ENCODE data around the gene TRIM45. TPM values are rescaled to one million over a fixed set of nuclear protein-coding genes. Genes with fewer than 3 reads are reported as not detected.

Gene TRIM45
- total RNA-seq, 1 donor from 2014 or later = 2.5 TPM

GRCh38 chr1:117089996-117090395 is 31.6 kb downstream of the TRIM45 start:
- Histone ChIP-seq H3K79me2 (ENCODE audit: insufficient read depth, low read length) (no peaks in the 10 kb centered on the region), H3K4me3 (ENCODE audit: insufficient read depth, low read depth, low read length) (no peak overlapping the region), H3K27ac (ENCODE audit: low read depth, low read length) (no peak overlapping the region), H4K20me1 (ENCODE audit: insufficient read depth, low read length) (no peaks in the 10 kb centered on the region), H2AFZ (ENCODE audit: low read depth, low read length) (no peak overlapping the region), H3K9ac (ENCODE audit: low read length) (no peak overlapping the region), H3K9me3 (ENCODE audit: insufficient read depth, low read depth, low read length) (no peaks in the 10 kb centered on the region), H3K27me3 (ENCODE audit: insufficient read depth, low read length) (no peaks in the 10 kb centered on the region), H3K4me1 (ENCODE audit: insufficient read depth, low read length) (peaks cover 24% of the 10 kb centered on the region), H3K36me3 (ENCODE audit: insufficient read depth, low read length) (peaks cover 11% of the 10 kb centered on the region), H3K4me2 (ENCODE audit: low read length) (no peak overlapping the region)
- Mint-ChIP-seq H3K27me3 (ENCODE audit: low read depth, unreplicated experiment) (no peaks in the 10 kb centered on the region), H3K27ac (ENCODE audit: unreplicated experiment) (no peak overlapping the region), H3K4me1 (ENCODE audit: low read depth, unreplicated experiment) (peaks cover 19% of the 10 kb centered on the region), H3K4me3 (ENCODE audit: unreplicated experiment) (no peak overlapping the region), H3K9me3 (ENCODE audit: unreplicated experiment) (no peaks in the 10 kb centered on the region), H3K36me3 (ENCODE audit: low read depth, unreplicated experiment) (peaks cover 2% of the 10 kb centered on the region)
- DNase-seq (ENCODE audit: low read depth) (no peak), FAIRE-seq (no peak)
- no peak for TF ChIP-seq EZH2 (IDR thresholded peaks at IDR 0.05; ENCODE audit: insufficient read depth, low read length)
- no peak for TF ChIP-seq CTCF (IDR thresholded peaks at IDR 0.05; ENCODE audit: insufficient read depth, low read depth, low read length)

DNA sequence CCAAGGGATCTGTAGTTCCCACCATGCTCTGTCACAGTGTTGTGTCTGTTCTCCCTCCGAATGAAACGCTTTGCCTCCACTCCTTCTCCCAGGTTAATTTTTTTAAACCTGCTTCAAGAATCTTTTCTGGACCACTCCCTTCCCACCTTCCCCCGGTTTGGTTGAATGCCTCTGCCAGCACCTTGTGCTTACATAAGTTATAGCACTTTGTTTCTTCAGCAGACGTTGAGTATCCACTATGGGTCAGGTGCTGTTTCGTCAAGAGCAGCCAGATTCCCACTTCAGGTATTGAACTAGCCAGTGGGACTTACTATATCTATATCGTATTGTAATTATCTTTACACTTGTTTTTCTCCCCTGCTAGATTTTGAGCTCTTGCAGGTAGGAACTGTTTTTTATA is 33.9 kb downstream of the TRIM45 start:
- Mint-ChIP-seq H3K4me1 (ENCODE audit: low read depth, unreplicated experiment) (peaks cover 4% of the 10 kb centered on the region), H3K9me3 (ENCODE audit: unreplicated experiment) (no peaks in the 10 kb centered on the region), H3K27ac (ENCODE audit: unreplicated experiment) (no peak overlapping the region), H3K27me3 (ENCODE audit: low read depth, unreplicated experiment) (no peaks in the 10 kb centered on the region), H3K36me3 (ENCODE audit: low read depth, unreplicated experiment) (peaks cover 6% of the 10 kb centered on the region), H3K4me3 (ENCODE audit: unreplicated experiment) (no peak overlapping the region)
- H3K4me3 ChIP-seq (ENCODE audit: insufficient read depth, low read depth, low read length) = no peak overlapping the region
- no peak for TF ChIP-seq EZH2 (IDR thresholded peaks at IDR 0.05; ENCODE audit: insufficient read depth, low read length)
- no peak for TF ChIP-seq CTCF (IDR thresholded peaks at IDR 0.05; ENCODE audit: insufficient read depth, low read depth, low read length)
- H3K4me2 ChIP-seq (ENCODE audit: low read length) = no peak overlapping the region
- H3K36me3 ChIP-seq (ENCODE audit: insufficient read depth, low read length) = peaks cover 11% of the 10 kb centered on the region
- no peak overlapping the region for H3K9ac ChIP-seq (ENCODE audit: low read length)
- no peaks in the 10 kb centered on the region for H3K27me3 ChIP-seq (ENCODE audit: insufficient read depth, low read length)
- FAIRE-seq (no peak), DNase-seq (ENCODE audit: low read depth) (no peak)
- peaks cover 3% of the 10 kb centered on the region for H3K4me1 ChIP-seq (ENCODE audit: insufficient read depth, low read length)
- no peaks in the 10 kb centered on the region for H3K9me3 ChIP-seq (ENCODE audit: insufficient read depth, low read depth, low read length)
- H3K79me2 ChIP-seq (ENCODE audit: insufficient read depth, low read length) = no peaks in the 10 kb centered on the region
- H3K27ac ChIP-seq (ENCODE audit: low read depth, low read length) = no peak overlapping the region
- H4K20me1 ChIP-seq (ENCODE audit: insufficient read depth, low read length) = no peaks in the 10 kb centered on the region
- no peak overlapping the region for H2AFZ ChIP-seq (ENCODE audit: low read depth, low read length)

- Histone ChIP-seq H3K4me2 (ENCODE audit: low read length) (no peak overlapping the region), H3K27me3 (ENCODE audit: insufficient read depth, low read length) (no peaks in the 10 kb centered on the region), H3K4me1 (ENCODE audit: insufficient read depth, low read length) (no peaks in the 10 kb centered on the region), H4K20me1 (ENCODE audit: insufficient read depth, low read length) (no peaks in the 10 kb centered on the region), H3K79me2 (ENCODE audit: insufficient read depth, low read length) (no peaks in the 10 kb centered on the region), H3K9ac (ENCODE audit: low read length) (no peak overlapping the region), H3K4me3 (ENCODE audit: insufficient read depth, low read depth, low read length) (no peak overlapping the region), H2AFZ (ENCODE audit: low read depth, low read length) (no peak overlapping the region), H3K27ac (ENCODE audit: low read depth, low read length) (no peak overlapping the region), H3K9me3 (ENCODE audit: insufficient read depth, low read depth, low read length) (no peaks in the 10 kb centered on the region), H3K36me3 (ENCODE audit: insufficient read depth, low read length) (peaks cover 19% of the 10 kb centered on the region)
- TF ChIP-seq CTCF (IDR thresholded peaks at IDR 0.05; ENCODE audit: insufficient read depth, low read depth, low read length) (no peak), EZH2 (IDR thresholded peaks at IDR 0.05; ENCODE audit: insufficient read depth, low read length) (no peak)
- no peak for DNase-seq (ENCODE audit: low read depth)
- Mint-ChIP-seq H3K27ac (ENCODE audit: unreplicated experiment) (no peak overlapping the region), H3K9me3 (ENCODE audit: unreplicated experiment) (no peaks in the 10 kb centered on the region), H3K4me3 (ENCODE audit: unreplicated experiment) (no peak overlapping the region), H3K36me3 (ENCODE audit: low read depth, unreplicated experiment) (peaks cover 6% of the 10 kb centered on the region), H3K27me3 (ENCODE audit: low read depth, unreplicated experiment) (no peaks in the 10 kb centered on the region), H3K4me1 (ENCODE audit: low read depth, unreplicated experiment) (no peaks in the 10 kb centered on the region)
- FAIRE-seq = no peak
These were observed 37.3 kb downstream of the TRIM45 start for GRCh38 chr1:117084231-117084630.

Measured in astrocyte (in vitro differentiated cells and primary cell).